WTC11 (cell line): ENCODE results near the gene OSBPL5. TPM values are rescaled to one million over a fixed set of nuclear protein-coding genes. Genes with fewer than 3 reads are reported as not detected.

ENCODE experiments used
- ATAC-seq: fragments of 200-7000 bp; cut with Tn5 transposase; 2 replicates; pipeline ENCODE4 v1.10.0; 2021; ENCODE audit warnings: mild to moderate bottlenecking, moderate library complexity
- CTCF ChIA-PET: fragments of 300-600 bp; sonication (Branson Sonifier 250); formaldehyde crosslinking; loops from one replicate; lab custom pipeline; 2021; ENCODE audit warnings: antibody characterized with exemption; lab: Charles Lee
- POLR2A ChIA-PET: fragments of 350-600 bp; sonication (Branson Sonifier 250); formaldehyde crosslinking; loops from one replicate; lab custom pipeline; 2021; ENCODE audit warnings: antibody characterized with exemption; lab: Charles Lee
- DNase-seq: peaks from one replicate; pipeline ENCODE4 v3.0.0; 2021; ENCODE audit warnings: low spot score
- H3K27ac Mint-ChIP-seq: 2 replicates; pipeline ENCODE4 v1.8.0; 2021; ENCODE audit warnings: mixed read lengths
- H3K27me3 Mint-ChIP-seq: 2 replicates; pipeline ENCODE4 v1.8.0; 2021; ENCODE audit warnings: low read depth, mild to moderate bottlenecking, moderate library complexity, mixed read lengths
- H3K36me3 Mint-ChIP-seq: 2 replicates; pipeline ENCODE4 v1.8.0; 2021; ENCODE audit warnings: mixed read lengths
- H3K4me1 Mint-ChIP-seq: 2 replicates; pipeline ENCODE4 v1.8.0; 2022; ENCODE audit warnings: mixed read lengths
- H3K4me3 Mint-ChIP-seq: 2 replicates; pipeline ENCODE4 v1.8.0; 2021; ENCODE audit warnings: mild to moderate bottlenecking, moderate library complexity, mixed read lengths
- H3K9me3 Mint-ChIP-seq: 2 replicates; pipeline ENCODE4 v1.8.0; 2021; ENCODE audit warnings: mixed read lengths
- AR ChIP-seq: fragments of 250-450 bp; sonication (Bioruptor Pico); IDR thresholded peaks from 2 replicates; pipeline ENCODE4 v1.9.0; 2021; ENCODE audit warnings: mild to moderate bottlenecking
- ATF3 ChIP-seq: sonication (generic); formaldehyde crosslinking; conservative IDR thresholded peaks from 2 replicates; pipeline ENCODE4 v1.8.1; 2022; ENCODE audit warnings: mild to moderate bottlenecking, missing genetic modification reagents
- CDX4 ChIP-seq: fragments of 250-450 bp; sonication (Bioruptor Pico); IDR thresholded peaks from 2 replicates; pipeline ENCODE4 v1.9.0; 2021; ENCODE audit warnings: moderate library complexity, mild to moderate bottlenecking, inconsistent platforms, borderline replicate concordance
- ESRRA ChIP-seq: sonication (generic); formaldehyde crosslinking; IDR thresholded peaks from 2 replicates; pipeline ENCODE4 v1.8.1; 2022; ENCODE audit warnings: mild to moderate bottlenecking, missing genetic modification reagents, borderline replicate concordance
- ETV6 ChIP-seq: sonication (generic); formaldehyde crosslinking; IDR thresholded peaks from 2 replicates; pipeline ENCODE4 v1.8.1; 2022; ENCODE audit warnings: mild to moderate bottlenecking, missing genetic modification reagents
- FOXP4 ChIP-seq: sonication (generic); formaldehyde crosslinking; IDR thresholded peaks from 2 replicates; pipeline ENCODE4 v1.8.0; 2022; ENCODE audit warnings: mild to moderate bottlenecking, missing genetic modification reagents
- HMGXB4 ChIP-seq: sonication (generic); formaldehyde crosslinking; IDR thresholded peaks from 2 replicates; pipeline ENCODE4 v1.8.1; 2023; ENCODE audit warnings: mild to moderate bottlenecking, moderate library complexity, missing genetic modification reagents
- JUN ChIP-seq: sonication (generic); formaldehyde crosslinking; IDR thresholded peaks from 2 replicates; pipeline ENCODE4 v1.8.0; 2023; ENCODE audit warnings: mild to moderate bottlenecking, missing genetic modification reagents
- MAX ChIP-seq: sonication (generic); formaldehyde crosslinking; IDR thresholded peaks from 2 replicates; pipeline ENCODE4 v1.8.0; 2022; ENCODE audit warnings: mild to moderate bottlenecking, missing genetic modification reagents
- MYBL2 ChIP-seq: sonication (generic); formaldehyde crosslinking; IDR thresholded peaks from 2 replicates; pipeline ENCODE4 v1.8.1; 2023; ENCODE audit warnings: mild to moderate bottlenecking, moderate library complexity, missing genetic modification reagents
- PRRX2 ChIP-seq: fragments of 250-450 bp; sonication (Bioruptor Pico); IDR thresholded peaks from 2 replicates; pipeline ENCODE4 v1.8.0; 2021; ENCODE audit warnings: mild to moderate bottlenecking
- SOX15 ChIP-seq: fragments of 250-450 bp; sonication (Bioruptor Pico); IDR thresholded peaks from 2 replicates; pipeline ENCODE4 v1.9.0; 2021; ENCODE audit warnings: mild to moderate bottlenecking
- ZNF281 ChIP-seq: sonication (generic); formaldehyde crosslinking; IDR thresholded peaks from 2 replicates; pipeline ENCODE4 v1.8.0; 2023; ENCODE audit warnings: mild to moderate bottlenecking, missing genetic modification reagents
- ZNF317 ChIP-seq: sonication (generic); formaldehyde crosslinking; IDR thresholded peaks from 2 replicates; pipeline ENCODE4 v1.8.1; 2023; ENCODE audit warnings: low read depth, mild to moderate bottlenecking, moderate library complexity, missing genetic modification reagents, borderline replicate concordance
- total RNA-seq: library from RNA; stranded (reverse); gene quantifications from 3 replicates; pipeline ENCODE4 v1.2.3, GENCODE V29; 2021

Gene OSBPL5
- total RNA-seq, 1 experiment from 2014 or later: 17.7 TPM

GRCh38 chr11:3124821-3125220 is 40.3 kb downstream of the OSBPL5 start:
- H3K9me3 Mint-ChIP-seq: no peaks in the 10 kb centered on the region
- no peak overlapping the region for H3K27ac Mint-ChIP-seq
- DNase-seq (no peak), ATAC-seq (no peak)
- H3K4me1 Mint-ChIP-seq: peaks cover 2% of the 10 kb centered on the region; the same call in 1 of the 2 replicates
- POLR2A ChIA-PET: no interaction called here
- CTCF ChIA-PET: interaction anchor here (1.0 to 1.9 kb wide), 2 partner anchors 11 to 70 kb away, joined by 3 to 6 read pairs; no protein-coding TSS in a partner anchor
- TF ChIP-seq CDX4 (no peak), PRRX2 (no peak), MAX (CRISPR knock-in tag) (no peak), ESRRA (CRISPR knock-in tag) (no peak), ZNF281 (CRISPR knock-in tag) (no peak), HMGXB4 (no peak), SOX15 (CRISPR knock-in tag) (no peak), FOXP4 (CRISPR knock-in tag) (no peak), MYBL2 (CRISPR knock-in tag) (no peak), JUN (CRISPR knock-in tag) (no peak), AR (no peak), ETV6 (no peak), ATF3 (CRISPR knock-in tag) (no peak), ZNF317 (CRISPR knock-in tag) (no peak)
- no peaks in the 10 kb centered on the region for H3K36me3 Mint-ChIP-seq
- no peaks in the 10 kb centered on the region for H3K27me3 Mint-ChIP-seq
- H3K4me3 Mint-ChIP-seq: no peak overlapping the region
